RWPE1 (cell line): ENCODE measurements around the gene KLHL2.
A peak's percentile ranks its signal among the peaks of the same experiment; 100 is the strongest.

Experiments used
- CTCF ChIA-PET: fragments of 350-600 bp; sonication (Branson Sonifier 250); formaldehyde crosslinking; extraction: SDS; loops from one replicate; lab custom pipeline; 2021; lab: Yijun Ruan, JAX
- POLR2A ChIA-PET: fragments of 400-600 bp; formaldehyde crosslinking; extraction: SDS; loops from one replicate; lab custom pipeline; 2020; ENCODE audit warnings: antibody characterized with exemption; ENCODE audit not compliant: low non-redundant PET; lab: Yijun Ruan, JAX
- DNase-seq: peaks from one replicate; pipeline ENCODE4 v3.0.0; 2012; ENCODE audit warnings: low spot score
- H3K27ac ChIP-seq: fragments of 450-650 bp; 2 replicates; pipeline ENCODE4 v1.5.1; 2017
- CTCF ChIP-seq: fragments of 450-650 bp; conservative IDR thresholded peaks from 2 replicates; pipeline ENCODE4 v1.5.1; 2017; ENCODE audit warnings: low read depth, mild to moderate bottlenecking

The KLHL2 gene

GRCh38 chr4:165343353-165344191, 136.2 kb downstream of the KLHL2 start:
- POLR2A ChIA-PET: interaction anchor here (0.7 kb wide), 1 partner anchor 118 kb away, joined by 11 read pairs; no protein-coding TSS in a partner anchor
- DNase-seq: no peak
- TF ChIP-seq CTCF: peak; percentile 36
- H3K27ac ChIP-seq: no peak overlapping the region
- CTCF ChIA-PET: interaction anchor here (0.6 to 4.7 kb wide), 8 partner anchors 10 to 230 kb away, joined by 3 to 38 read pairs (median 4); no protein-coding TSS in a partner anchor

- POLR2A ChIA-PET: no interaction called here
- CTCF ChIA-PET: interaction anchor here (4.7 kb wide), 1 partner anchor 214 kb away, joined by 38 read pairs; no protein-coding TSS in a partner anchor
- DNase-seq: no peak
- H3K27ac ChIP-seq: no peak overlapping the region
- TF ChIP-seq CTCF: no peak
Measured at GRCh38 chr4:165345666-165346417, 138.5 kb downstream of the KLHL2 start.

- H3K27ac ChIP-seq: no peak overlapping the region
- no peak for TF ChIP-seq CTCF
- ChIA-PET CTCF (interaction anchor here (0.7 kb wide), 1 partner anchor 157 kb away, joined by 3 read pairs; no protein-coding TSS in a partner anchor), POLR2A (no interaction called here)
- no peak for DNase-seq
Measured at GRCh38 chr4:165347647-165348569, 140.5 kb downstream of the KLHL2 start.

GRCh38 chr4:165351359-165352130, 144.2 kb downstream of the KLHL2 start:
- POLR2A ChIA-PET: no interaction called here
- CTCF ChIA-PET: no interaction called here
- H3K27ac ChIP-seq: no peak overlapping the region
- DNase-seq: no peak
- TF ChIP-seq CTCF: no peak

GRCh38 chr4:165355900-165356300, 148.5 kb downstream of the KLHL2 start:
- ChIA-PET CTCF (interaction anchor here (0.6 to 1.1 kb wide), 12 partner anchors 38 to 422 kb away, joined by 3 to 5 read pairs (median 3); no protein-coding TSS in a partner anchor), POLR2A (no interaction called here)
- TF ChIP-seq CTCF: peak; percentile 32
- DNase-seq: no peak
- no peak overlapping the region for H3K27ac ChIP-seq
